Stimulated activated CD8-positive, alpha-beta memory T cell treated with anti-CD3 and anti-CD28 coated beads, Interleukin-12 subunit alpha, Interleukin-12 subunit beta, amount 100 ng/mL, for 4 hours (primary cell): ENCODE measurements around the gene RIMS3.
"Not testable (repeated sequence)": the region's sequence is repeated elsewhere in the genome, so short reads cannot be mapped to it uniquely, and the experiment has no call there.

Source experiments
- DNase-seq: peaks from one replicate; pipeline ENCODE4 v3.0.0-alpha.2; 2020; ENCODE audit warnings: low read depth

The RIMS3 gene

DNA sequence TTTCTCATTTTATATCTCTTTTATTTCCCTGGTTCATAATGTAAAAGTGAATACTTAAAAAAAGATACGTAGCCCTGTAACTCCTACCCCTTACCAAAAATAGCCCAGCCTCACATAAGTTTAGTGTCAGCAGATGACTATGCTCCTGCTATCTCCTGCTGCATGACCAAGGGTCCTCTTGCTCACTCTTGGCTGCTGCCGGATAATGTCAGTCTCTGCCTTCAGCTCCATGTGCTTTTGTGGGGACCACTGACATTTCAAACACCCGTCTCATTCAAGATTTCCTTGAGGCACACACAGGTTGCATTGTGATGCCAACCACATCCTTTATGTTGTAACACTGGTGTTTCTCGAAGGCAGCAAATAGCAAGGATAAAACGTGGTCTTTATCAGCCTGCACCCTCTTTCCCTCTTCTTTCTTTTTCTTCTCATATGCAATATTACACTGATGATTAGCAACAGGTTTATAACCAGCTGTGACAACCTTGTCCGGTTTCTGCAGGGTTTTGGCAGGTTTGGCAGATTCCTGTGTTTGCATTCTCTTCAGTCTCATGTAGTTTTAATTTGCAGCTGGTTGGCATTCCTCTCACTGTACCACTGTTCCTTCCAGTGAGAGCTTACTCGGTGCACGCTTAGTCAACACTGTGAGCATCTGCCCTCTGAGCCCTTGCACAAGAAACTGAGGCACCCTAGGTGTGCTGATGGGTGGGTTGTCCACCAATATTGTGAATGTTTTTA lies 71.9 kb downstream of the RIMS3 start:
- DNase-seq, result no peak

DNA sequence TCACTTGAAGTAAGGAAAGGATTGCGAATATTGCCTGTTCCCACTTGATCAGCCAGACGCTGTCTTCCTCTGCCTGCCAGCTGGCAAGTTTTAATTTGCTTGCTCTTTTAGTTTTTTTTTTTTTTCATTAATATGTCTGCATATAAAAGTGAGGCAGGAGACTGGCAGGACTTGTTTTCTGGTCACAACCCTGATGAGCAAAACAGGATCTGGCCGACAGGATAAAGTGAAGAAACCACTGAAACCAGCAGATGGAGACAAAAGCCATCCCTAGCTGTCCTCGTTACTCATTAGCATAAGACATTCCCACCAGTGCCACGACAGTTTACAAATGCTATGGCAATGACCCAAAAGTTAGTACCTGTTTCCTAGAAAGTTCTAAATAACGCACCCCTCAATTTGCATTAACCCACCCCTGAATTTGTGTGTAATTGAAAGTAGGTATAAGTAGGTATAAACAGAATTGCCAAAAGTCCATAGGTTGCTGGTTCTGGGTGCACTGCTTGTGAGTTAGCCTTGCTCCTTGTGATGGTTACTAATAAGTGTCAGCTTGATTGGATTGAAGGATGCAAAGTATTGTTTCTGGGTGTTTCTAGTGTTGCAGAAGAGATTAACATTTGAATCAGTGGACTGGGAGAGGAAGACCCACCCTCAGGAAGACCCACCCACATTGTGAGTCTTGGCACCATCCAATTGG lies 73.2 kb downstream of the RIMS3 start:
- no peak for DNase-seq

DNA sequence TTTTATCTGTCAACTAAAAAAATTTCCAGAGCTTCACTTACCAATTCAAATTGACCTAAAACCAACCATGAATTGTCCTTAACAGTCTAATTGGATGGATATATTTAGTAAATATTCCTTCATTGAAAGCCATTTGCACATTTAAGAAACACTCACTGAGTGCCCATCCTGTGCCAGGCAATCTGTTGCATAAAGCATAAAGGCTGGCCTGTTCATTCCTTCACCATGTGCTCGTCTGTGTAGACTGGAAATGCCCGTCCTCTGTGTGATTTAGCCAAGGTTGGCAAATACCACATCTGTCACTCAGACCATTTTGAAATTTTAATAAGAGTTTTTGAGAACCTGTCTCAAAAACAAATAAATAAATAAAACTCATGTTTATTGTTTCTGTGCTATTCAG lies 76.9 kb downstream of the RIMS3 start:
- DNase-seq, result no peak

DNA sequence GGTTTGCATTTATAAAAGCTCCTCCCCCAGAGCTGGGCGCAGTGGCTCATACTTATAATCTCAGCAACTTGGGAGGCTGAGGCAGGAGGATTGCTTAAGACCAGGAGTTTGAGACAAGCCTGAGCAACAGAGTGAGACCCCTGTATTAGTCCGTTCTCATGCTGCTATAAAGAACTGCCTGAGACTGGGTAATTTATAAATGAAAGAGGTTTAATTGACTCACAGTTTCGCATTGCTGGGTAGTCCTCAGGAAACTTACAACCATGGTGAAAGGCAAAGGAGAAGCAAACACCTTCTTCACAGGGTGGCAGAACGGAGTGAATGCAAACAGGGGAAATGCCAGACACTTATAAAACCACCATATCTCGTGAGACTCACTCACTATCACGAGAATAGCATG lies 81.5 kb downstream of the RIMS3 start:
- DNase-seq, result no peak

DNA sequence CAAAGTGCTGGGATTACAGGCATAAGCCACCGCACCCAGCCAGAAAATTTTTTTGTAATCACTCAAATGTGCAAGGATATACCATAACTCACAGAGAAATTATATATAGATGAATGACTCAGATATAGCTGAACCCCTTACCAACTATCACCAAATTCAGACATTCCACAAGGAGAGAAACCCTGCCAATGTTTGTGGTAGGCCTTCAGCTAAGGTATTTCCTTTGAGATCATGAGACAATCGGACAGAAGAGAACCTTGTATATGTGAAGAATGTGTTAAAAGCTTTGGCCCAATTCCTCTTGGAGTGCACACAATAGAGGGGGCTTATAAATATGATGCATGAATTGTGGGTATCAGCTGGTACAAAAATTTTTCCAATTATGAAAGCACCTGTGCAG lies 83.4 kb downstream of the RIMS3 start:
- no peak for DNase-seq

DNA sequence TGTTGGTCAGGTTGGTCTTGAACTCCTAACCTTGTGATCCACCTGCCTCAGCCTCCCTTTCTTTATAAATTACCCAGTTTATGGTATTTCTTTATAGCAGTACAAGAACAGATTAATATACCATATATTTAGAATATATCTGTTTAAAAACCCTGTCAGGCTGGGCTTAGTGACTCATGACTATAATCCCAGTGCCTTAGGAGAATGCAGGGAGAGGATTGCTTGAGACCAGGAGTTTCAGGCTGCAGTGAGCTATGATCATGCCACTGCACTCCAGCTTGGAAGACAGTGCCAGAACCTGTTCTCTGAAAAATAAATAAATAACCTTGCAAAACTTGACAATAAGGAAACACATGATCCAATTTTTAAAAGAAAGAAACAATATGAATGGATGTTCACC lies 90.1 kb downstream of the RIMS3 start:
- DNase-seq, result no peak

DNA sequence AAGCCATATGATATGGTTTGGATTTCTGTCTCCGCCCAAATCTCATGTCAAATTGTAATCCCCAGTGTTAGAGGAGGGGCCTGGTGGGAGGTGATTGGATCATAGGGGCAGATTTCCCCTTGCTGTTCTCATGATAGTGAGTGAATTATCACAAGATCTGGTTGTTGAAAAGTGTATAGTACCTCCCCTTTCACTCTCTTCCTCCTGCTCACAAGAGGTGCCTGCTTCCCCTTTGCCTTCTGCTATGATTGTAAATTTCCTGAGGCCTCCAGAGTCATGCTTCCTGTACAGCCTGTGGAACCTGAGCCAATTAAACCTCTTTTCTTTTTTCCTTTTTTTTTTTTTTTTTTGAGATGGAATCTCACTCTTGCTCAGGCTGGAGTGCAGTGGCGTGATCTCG lies 90.7 kb downstream of the RIMS3 start:
- DNase-seq, result not testable (repeated sequence)
